Esophagus muscularis mucosa (tissue), 3 donors: Measurements from ENCODE around the gene CFAP107.

Experiments used
- POLR2A ChIP-seq: fragments of 450-650 bp; IDR thresholded peaks from one replicate; pipeline ENCODE4 v1.6.1; 2017; ENCODE audit warnings: antibody characterized with exemption, moderate library complexity, mild to moderate bottlenecking, low read depth
- TF ChIP-seq, protein P1 (sequence below), 3 experiments: fragments of 200-600 bp in 2 of 3; fragments of 450-650 bp in 1 of 3; sonication (generic) in 2 of 3; IDR thresholded peaks; one replicate each; pipeline ENCODE4 v1.5.1; 2017 to 2019; ENCODE audit warnings: antibody characterized with exemption in 3 of 3, mild to moderate bottlenecking in 2 of 3, moderate library complexity in 1 of 3

DNA sequence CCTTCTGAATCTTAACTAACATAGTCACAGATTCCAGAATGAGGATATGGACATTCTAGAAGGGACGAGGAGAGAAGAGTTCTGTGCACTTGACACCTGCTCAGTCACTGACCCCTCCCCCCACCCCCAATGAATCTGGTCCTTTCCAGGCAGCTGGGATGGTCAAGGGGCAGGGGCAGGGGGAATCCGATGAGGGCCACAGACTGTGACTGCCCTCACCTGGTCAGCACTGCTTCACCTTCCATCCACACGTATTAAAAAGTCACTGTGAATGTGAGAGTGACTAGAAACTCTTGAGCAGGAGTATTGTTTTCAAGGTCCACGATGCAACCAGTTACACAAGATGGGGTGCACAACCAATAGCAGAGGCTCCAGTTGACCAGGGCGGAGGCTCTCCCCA is 18.0 kb downstream of the CFAP107 start:
- TF ChIP-seq, protein P1, sequence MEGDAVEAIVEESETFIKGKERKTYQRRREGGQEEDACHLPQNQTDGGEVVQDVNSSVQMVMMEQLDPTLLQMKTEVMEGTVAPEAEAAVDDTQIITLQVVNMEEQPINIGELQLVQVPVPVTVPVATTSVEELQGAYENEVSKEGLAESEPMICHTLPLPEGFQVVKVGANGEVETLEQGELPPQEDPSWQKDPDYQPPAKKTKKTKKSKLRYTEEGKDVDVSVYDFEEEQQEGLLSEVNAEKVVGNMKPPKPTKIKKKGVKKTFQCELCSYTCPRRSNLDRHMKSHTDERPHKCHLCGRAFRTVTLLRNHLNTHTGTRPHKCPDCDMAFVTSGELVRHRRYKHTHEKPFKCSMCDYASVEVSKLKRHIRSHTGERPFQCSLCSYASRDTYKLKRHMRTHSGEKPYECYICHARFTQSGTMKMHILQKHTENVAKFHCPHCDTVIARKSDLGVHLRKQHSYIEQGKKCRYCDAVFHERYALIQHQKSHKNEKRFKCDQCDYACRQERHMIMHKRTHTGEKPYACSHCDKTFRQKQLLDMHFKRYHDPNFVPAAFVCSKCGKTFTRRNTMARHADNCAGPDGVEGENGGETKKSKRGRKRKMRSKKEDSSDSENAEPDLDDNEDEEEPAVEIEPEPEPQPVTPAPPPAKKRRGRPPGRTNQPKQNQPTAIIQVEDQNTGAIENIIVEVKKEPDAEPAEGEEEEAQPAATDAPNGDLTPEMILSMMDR (IDR thresholded peaks at IDR 0.05) = no peak
- TF ChIP-seq POLR2A = no peak
